NB4 (cell line): Measurements from ENCODE around the gene SLC31A1.

Experiments used
- MYC ChIP-seq: IDR thresholded peaks from 2 replicates; pipeline ENCODE4 v1.6.1; 2011; ENCODE audit warnings: low read depth, low read length
- POLR2A ChIP-seq: IDR thresholded peaks from 2 replicates; pipeline ENCODE4 v1.6.1; 2011; ENCODE audit warnings: mild to moderate bottlenecking; ENCODE audit not compliant: insufficient read length; ENCODE audit errors: extremely low read depth
- TF ChIP-seq, protein P1 (sequence below): IDR thresholded peaks from one replicate; pipeline ENCODE4 v1.5.1; 2012; ENCODE audit warnings: low read depth, low read length

DNA sequence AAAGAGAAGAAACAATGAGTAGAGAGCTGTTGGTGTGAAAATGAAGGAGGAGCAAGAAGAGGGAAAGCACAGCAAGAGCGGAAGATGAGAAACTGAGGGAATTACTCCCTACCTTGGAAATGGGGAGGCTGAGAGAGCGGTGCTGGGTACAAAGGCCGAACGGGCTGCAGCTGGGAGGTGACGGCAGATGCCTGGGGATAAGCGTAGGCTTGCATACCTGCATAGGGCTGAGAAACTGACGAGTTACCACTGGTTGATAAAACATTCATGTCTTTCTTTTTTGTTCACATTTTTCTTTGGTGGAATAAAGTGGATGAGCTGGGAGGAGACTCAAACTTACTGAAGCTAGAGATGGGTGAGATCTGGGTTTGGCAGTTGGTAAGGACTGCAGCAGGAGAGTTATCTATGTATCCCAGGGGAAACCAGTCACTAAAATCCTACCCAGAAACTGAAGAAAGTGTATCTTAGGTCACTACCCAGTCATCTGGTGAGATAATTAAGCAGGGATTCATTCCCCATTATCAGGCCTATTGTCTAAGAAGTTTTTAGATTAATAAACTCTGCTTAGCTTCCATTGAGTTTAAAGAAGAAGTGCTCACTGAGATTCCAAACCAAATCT, 35.1 kb upstream of the SLC31A1 start:
- TF ChIP-seq, protein P1, sequence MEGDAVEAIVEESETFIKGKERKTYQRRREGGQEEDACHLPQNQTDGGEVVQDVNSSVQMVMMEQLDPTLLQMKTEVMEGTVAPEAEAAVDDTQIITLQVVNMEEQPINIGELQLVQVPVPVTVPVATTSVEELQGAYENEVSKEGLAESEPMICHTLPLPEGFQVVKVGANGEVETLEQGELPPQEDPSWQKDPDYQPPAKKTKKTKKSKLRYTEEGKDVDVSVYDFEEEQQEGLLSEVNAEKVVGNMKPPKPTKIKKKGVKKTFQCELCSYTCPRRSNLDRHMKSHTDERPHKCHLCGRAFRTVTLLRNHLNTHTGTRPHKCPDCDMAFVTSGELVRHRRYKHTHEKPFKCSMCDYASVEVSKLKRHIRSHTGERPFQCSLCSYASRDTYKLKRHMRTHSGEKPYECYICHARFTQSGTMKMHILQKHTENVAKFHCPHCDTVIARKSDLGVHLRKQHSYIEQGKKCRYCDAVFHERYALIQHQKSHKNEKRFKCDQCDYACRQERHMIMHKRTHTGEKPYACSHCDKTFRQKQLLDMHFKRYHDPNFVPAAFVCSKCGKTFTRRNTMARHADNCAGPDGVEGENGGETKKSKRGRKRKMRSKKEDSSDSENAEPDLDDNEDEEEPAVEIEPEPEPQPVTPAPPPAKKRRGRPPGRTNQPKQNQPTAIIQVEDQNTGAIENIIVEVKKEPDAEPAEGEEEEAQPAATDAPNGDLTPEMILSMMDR, result no peak
- TF ChIP-seq POLR2A (no peak), MYC (no peak)
